CD14-positive monocyte (primary cell): ENCODE data around the gene NPAS2. TPM values are rescaled to one million over a fixed set of nuclear protein-coding genes. Genes with fewer than 3 reads are reported as not detected.

Experiments used
- DNase-seq, 3 donors: peaks; one replicate each; pipeline ENCODE4 v3.0.0-alpha.2; 2011 to 2022
- H2AFZ ChIP-seq: 2 replicates; pipeline ENCODE4 v1.6.0; 2012; ENCODE audit warnings: mild to moderate bottlenecking, low read depth, low read length, inconsistent platforms; ENCODE audit not compliant: insufficient read depth, poor library complexity, severe bottlenecking
- H3K27ac ChIP-seq, 2 donors: 1 replicate in 1 of 2; 2 replicates in 1 of 2; pipeline ENCODE4 v1.5.1; 2012 to 2013; ENCODE audit warnings: low read length in 2 of 2, control low read depth in 1 of 2, inconsistent platforms in 1 of 2, low read depth in 1 of 2, mild to moderate bottlenecking in 1 of 2
- H3K27me3 ChIP-seq, 2 donors: one replicate each; pipeline versions ENCODE4 v1.6.0 to v1.6.1; 2011 to 2013; ENCODE audit warnings: low read length in 2 of 2; ENCODE audit not compliant: control insufficient read depth in 2 of 2, insufficient read depth in 2 of 2
- H3K36me3 ChIP-seq, 2 donors: replicated peaks in 1 of 2; 1 replicate in 1 of 2; 2 replicates in 1 of 2; pipeline versions ENCODE4 v1.5.1 to v1.6.1; 2012 to 2013; ENCODE audit warnings: low read length in 2 of 2, control low read depth in 1 of 2, inconsistent platforms in 1 of 2, mild to moderate bottlenecking in 1 of 2; ENCODE audit not compliant: insufficient read depth in 2 of 2, control insufficient read depth in 1 of 2
- H3K4me1 ChIP-seq, 2 donors: 1 replicate in 1 of 2; 2 replicates in 1 of 2; pipeline versions ENCODE4 v1.5.1 to v1.6.1; 2012 to 2013; ENCODE audit warnings: low read length in 2 of 2, control low read depth in 1 of 2, inconsistent platforms in 1 of 2, mild to moderate bottlenecking in 1 of 2, moderate library complexity in 1 of 2; ENCODE audit not compliant: insufficient read depth in 2 of 2, control insufficient read depth in 1 of 2
- H3K4me2 ChIP-seq: replicated peaks from 2 replicates; pipeline ENCODE3; 2012; ENCODE audit warnings: low read length, moderate library complexity, mild to moderate bottlenecking; ENCODE audit not compliant: poor library complexity, severe bottlenecking; ENCODE audit errors: extremely low read depth
- H3K4me3 ChIP-seq, 3 experiments: fragments of 200-600 bp in 1 of 3; sonication (generic) in 1 of 3; replicated peaks in 1 of 3; 1 replicate in 2 of 3; 2 replicates in 1 of 3; pipeline ENCODE4 v1.5.1; 2011 to 2013; ENCODE audit warnings: low read length in 3 of 3, mild to moderate bottlenecking in 3 of 3, control low read depth in 2 of 3, low read depth in 2 of 3, inconsistent platforms in 1 of 3, moderate library complexity in 1 of 3
- H3K79me2 ChIP-seq: 2 replicates; pipeline ENCODE4 v1.6.0; 2012; ENCODE audit warnings: mild to moderate bottlenecking, control low read depth, inconsistent platforms, low read length, moderate library complexity; ENCODE audit not compliant: insufficient read depth
- H3K9ac ChIP-seq: 2 replicates; pipeline ENCODE4 v1.6.0; 2017; ENCODE audit warnings: low read length, mild to moderate bottlenecking; ENCODE audit not compliant: insufficient read depth, poor library complexity, severe bottlenecking
- H3K9me3 ChIP-seq, 2 donors: replicated peaks in 1 of 2; 1 replicate in 1 of 2; 2 replicates in 1 of 2; pipeline versions ENCODE4 v1.5.1 to v1.6.1; 2012 to 2013; ENCODE audit warnings: low read length in 2 of 2, control low read depth in 1 of 2; ENCODE audit not compliant: control insufficient read depth in 1 of 2, insufficient read depth in 1 of 2
- H4K20me1 ChIP-seq: 2 replicates; pipeline ENCODE4 v1.6.0; 2012; ENCODE audit warnings: mild to moderate bottlenecking, low read length, control low read depth, moderate library complexity; ENCODE audit not compliant: insufficient read depth
- H3K27ac Mint-ChIP-seq, 7 donors: one replicate each; pipeline ENCODE4 v1.8.0; 2020; ENCODE audit warnings: mild to moderate bottlenecking in 7 of 7, mixed read lengths in 7 of 7, moderate library complexity in 6 of 7, inconsistent platforms in 2 of 7
- H3K27me3 Mint-ChIP-seq, 3 donors: one replicate each; pipeline ENCODE4 v1.8.0; 2021 to 2022; ENCODE audit warnings: low read depth in 3 of 3, mild to moderate bottlenecking in 3 of 3, mixed read lengths in 3 of 3, moderate library complexity in 3 of 3, inconsistent platforms in 1 of 3
- H3K36me3 Mint-ChIP-seq, 2 donors: one replicate each; pipeline ENCODE4 v1.8.0; 2020; ENCODE audit warnings: mixed read lengths in 2 of 2, inconsistent platforms in 1 of 2, mild to moderate bottlenecking in 1 of 2
- H3K4me1 Mint-ChIP-seq: one replicate; pipeline ENCODE4 v1.8.0; 2020; ENCODE audit warnings: mild to moderate bottlenecking, mixed read lengths
- H3K4me3 Mint-ChIP-seq, 2 donors: one replicate each; pipeline ENCODE4 v1.8.0; 2020; ENCODE audit warnings: mild to moderate bottlenecking in 2 of 2, mixed read lengths in 2 of 2, moderate library complexity in 1 of 2
- H3K9me3 Mint-ChIP-seq, 7 donors: one replicate each; pipeline ENCODE4 v1.8.0; 2020 to 2022; ENCODE audit warnings: mixed read lengths in 7 of 7, mild to moderate bottlenecking in 6 of 7, moderate library complexity in 6 of 7, inconsistent platforms in 2 of 7
- WGBS: methylation state at CpG from one replicate; pipeline ENCODE4 v1.1.5; 2013; ENCODE audit warnings: missing lambda C conversion rate; ENCODE audit not compliant: insufficient coverage; 5-methylcytosine and 5-hydroxymethylcytosine counted together
- intact Hi-C, 2 donors: fragments of 100-400 bp; cut with micrococcal nuclease; formaldehyde crosslinking; loops; one replicate each; pipeline versions ENCODE4 v1.15.0 to v1.15.1; 2023
- polyA plus RNA-seq, 3 donors: library from polyadenylated mRNA; depleted of rRNA in 1 of 3; unstranded in 2 of 3; stranded (reverse) in 1 of 3; fragments of 300-500 nt in 2 of 3; fragments of >200 nt in 1 of 3; fragmentation: Illumina TruSeq in 2 of 3; gene quantifications; 1 replicate in 2 of 3; 2 replicates in 1 of 3; pipeline ENCODE4 v1.2.3, GENCODE V29; 2012 to 2021
- TF ChIP-seq, protein P1 (sequence below): fragments of 200-600 bp; IDR thresholded peaks from one replicate; pipeline ENCODE4 v1.8.0; 2022; ENCODE audit warnings: antibody characterized with exemption, mild to moderate bottlenecking

The NPAS2 gene
- polyA plus RNA-seq, 3 donors: not detected

DNA sequence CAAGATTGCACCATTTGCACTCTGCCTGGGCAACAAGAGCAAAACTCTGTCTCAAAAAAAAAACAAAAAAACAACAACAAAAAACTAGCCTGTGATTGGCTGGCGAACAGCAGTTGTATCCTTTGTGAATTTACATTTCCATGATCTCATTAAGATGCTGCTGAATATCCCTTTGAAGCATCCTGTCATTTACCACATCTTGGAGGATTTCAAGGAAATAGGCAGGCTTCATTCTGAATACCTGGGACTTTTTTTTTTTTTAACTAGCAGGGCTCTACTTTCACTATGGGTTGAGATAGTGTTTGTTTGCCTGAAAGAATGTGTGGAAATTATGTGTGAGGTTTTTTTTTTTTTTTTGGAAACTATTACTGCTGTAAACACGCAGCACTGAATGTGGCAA lies 132.6 kb downstream of the NPAS2 start:
- WGBS: 83% methylated on average over 1 of the region's 2 CpGs
- no peak overlapping the region for H3K27ac Mint-ChIP-seq

DNA sequence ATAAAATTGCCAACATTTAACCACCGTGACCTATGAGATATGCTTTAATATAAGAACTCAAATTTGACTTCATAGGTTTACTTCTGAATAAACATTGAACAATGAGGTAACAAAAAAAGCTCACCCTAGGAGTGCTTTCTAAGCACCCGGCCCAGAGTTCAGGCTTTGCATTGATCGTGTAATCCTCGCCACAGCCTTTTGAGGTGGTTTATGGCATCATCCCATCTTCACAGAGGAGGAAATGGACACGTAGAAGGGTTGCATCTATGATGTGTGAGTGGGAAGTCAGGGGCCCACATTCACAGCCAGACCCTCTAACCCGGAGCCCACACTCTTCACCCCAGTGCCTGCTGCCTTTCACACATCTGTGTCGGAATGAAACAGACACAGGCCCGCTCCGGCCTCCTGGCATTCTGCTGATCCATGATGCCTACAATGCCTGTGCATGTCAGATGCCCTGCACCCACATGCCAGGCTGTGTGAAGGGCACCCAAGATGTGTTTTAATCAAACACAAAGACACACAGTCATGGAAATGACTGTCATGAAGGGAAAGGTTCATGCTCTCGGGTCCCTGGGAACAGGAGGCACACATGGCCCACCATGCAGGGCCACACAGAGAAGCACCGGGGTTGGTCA lies 133.6 kb downstream of the NPAS2 start:
- WGBS: 97% methylated on average over 5 of the region's 11 CpGs
- Histone ChIP-seq H3K4me2 (no peak overlapping the region), H3K27ac (no peak overlapping the region), H3K79me2 (no peaks in the 10 kb centered on the region), H3K36me3 (no peaks in the 10 kb centered on the region), H3K9me3 (no peaks in the 10 kb centered on the region), H4K20me1 (no peaks in the 10 kb centered on the region), H3K4me3 (no peak overlapping the region), H3K4me1 (no peaks in the 10 kb centered on the region), H3K9ac (no peak overlapping the region), H2AFZ (no peak overlapping the region), H3K27me3 (no peaks in the 10 kb centered on the region)
- Mint-ChIP-seq H3K4me3 (no peak overlapping the region), H3K4me1 (peaks cover 3% of the 10 kb centered on the region), H3K27me3 (peaks cover 2 to 7% (median 4%) of the 10 kb centered on the region in 3 donors), H3K9me3 (peaks cover 0 to 5% (median 0%) of the 10 kb centered on the region in 7 donors), H3K36me3 (no peaks in the 10 kb centered on the region), H3K27ac (peak overlapping the region in 1 of 7 donors; percentile 36)
- no peak for DNase-seq
- TF ChIP-seq, protein P1, sequence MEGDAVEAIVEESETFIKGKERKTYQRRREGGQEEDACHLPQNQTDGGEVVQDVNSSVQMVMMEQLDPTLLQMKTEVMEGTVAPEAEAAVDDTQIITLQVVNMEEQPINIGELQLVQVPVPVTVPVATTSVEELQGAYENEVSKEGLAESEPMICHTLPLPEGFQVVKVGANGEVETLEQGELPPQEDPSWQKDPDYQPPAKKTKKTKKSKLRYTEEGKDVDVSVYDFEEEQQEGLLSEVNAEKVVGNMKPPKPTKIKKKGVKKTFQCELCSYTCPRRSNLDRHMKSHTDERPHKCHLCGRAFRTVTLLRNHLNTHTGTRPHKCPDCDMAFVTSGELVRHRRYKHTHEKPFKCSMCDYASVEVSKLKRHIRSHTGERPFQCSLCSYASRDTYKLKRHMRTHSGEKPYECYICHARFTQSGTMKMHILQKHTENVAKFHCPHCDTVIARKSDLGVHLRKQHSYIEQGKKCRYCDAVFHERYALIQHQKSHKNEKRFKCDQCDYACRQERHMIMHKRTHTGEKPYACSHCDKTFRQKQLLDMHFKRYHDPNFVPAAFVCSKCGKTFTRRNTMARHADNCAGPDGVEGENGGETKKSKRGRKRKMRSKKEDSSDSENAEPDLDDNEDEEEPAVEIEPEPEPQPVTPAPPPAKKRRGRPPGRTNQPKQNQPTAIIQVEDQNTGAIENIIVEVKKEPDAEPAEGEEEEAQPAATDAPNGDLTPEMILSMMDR: no peak
- intact Hi-C loops: no loop called here

More for the DNA sequence above, 132.6 kb downstream of the NPAS2 start:
- intact Hi-C loops: no loop called here
- no peak overlapping the region for H3K4me3 Mint-ChIP-seq
- H3K9me3 Mint-ChIP-seq: peaks cover 0 to 5% (median 0%) of the 10 kb centered on the region in 7 donors
- H3K4me1 ChIP-seq: no peaks in the 10 kb centered on the region
- no peak overlapping the region for H3K4me2 ChIP-seq
- no peaks in the 10 kb centered on the region for H3K79me2 ChIP-seq
- no peaks in the 10 kb centered on the region for H4K20me1 ChIP-seq
- H3K4me1 Mint-ChIP-seq: peaks cover 3% of the 10 kb centered on the region
- no peaks in the 10 kb centered on the region for H3K36me3 Mint-ChIP-seq
- no peaks in the 10 kb centered on the region for H3K9me3 ChIP-seq
- no peak for DNase-seq
- no peak overlapping the region for H3K27ac ChIP-seq
- no peak overlapping the region for H3K4me3 ChIP-seq
- no peak overlapping the region for H2AFZ ChIP-seq
- H3K27me3 Mint-ChIP-seq: peaks cover 2 to 5% (median 2%) of the 10 kb centered on the region in 3 donors
- H3K9ac ChIP-seq: no peak overlapping the region
- H3K36me3 ChIP-seq: no peaks in the 10 kb centered on the region
- TF ChIP-seq, protein P1: no peak
- H3K27me3 ChIP-seq: no peaks in the 10 kb centered on the region
